Gastroesophageal sphincter (tissue), 4 donors: ENCODE results near the gene CD48. TPM values are rescaled to one million over a fixed set of nuclear protein-coding genes. Genes with fewer than 3 reads are reported as not detected.

Experiments used
- ATAC-seq: fragments of 150-250 bp; one replicate; pipeline ENCODE4 v1.9.1; 2016; ENCODE audit warnings: mild to moderate bottlenecking, moderate library complexity
- H3K27ac ChIP-seq, 4 donors: fragments of 200-600 bp; sonication (generic) in 3 of 4; 1 replicate in 3 of 4; 2 replicates in 1 of 4; pipeline ENCODE4 v1.5.1; 2016 to 2019
- H3K27me3 ChIP-seq: fragments of 200-600 bp; sonication (generic); one replicate; pipeline ENCODE4 v1.5.1; 2019
- H3K36me3 ChIP-seq, 2 donors: fragments of 200-600 bp; sonication (generic); one replicate each; pipeline ENCODE4 v1.5.1; 2019; ENCODE audit warnings: control low read depth in 1 of 2
- H3K4me1 ChIP-seq, 3 donors: fragments of 200-600 bp; sonication (generic); 1 replicate in 2 of 3; 2 replicates in 1 of 3; pipeline ENCODE4 v1.5.1; 2016 to 2019; ENCODE audit warnings: control low read depth in 2 of 3
- H3K4me3 ChIP-seq, 2 donors: fragments of 200-600 bp; sonication (generic); one replicate each; pipeline ENCODE4 v1.5.1; 2019; ENCODE audit warnings: mild to moderate bottlenecking in 1 of 2, moderate library complexity in 1 of 2
- H3K9me3 ChIP-seq, 3 donors: fragments of 200-600 bp; sonication (generic); one replicate each; pipeline ENCODE4 v1.5.1; 2017 to 2019; ENCODE audit warnings: control low read depth in 2 of 3
- CTCF ChIP-seq, 4 experiments: fragments of 200-600 bp in 2 of 4; fragments of 450-650 bp in 2 of 4; sonication (generic) in 1 of 4; IDR thresholded peaks; one replicate each; pipeline ENCODE4 v1.5.1; 2017 to 2019; ENCODE audit warnings: antibody characterized with exemption in 4 of 4, mild to moderate bottlenecking in 2 of 4, moderate library complexity in 2 of 4
- EP300 ChIP-seq: sonication (generic); formaldehyde crosslinking; IDR thresholded peaks from one replicate; pipeline ENCODE4 v1.6.1; 2017; ENCODE audit warnings: antibody characterized with exemption, mild to moderate bottlenecking
- POLR2A ChIP-seq, 2 donors: fragments of 450-650 bp; IDR thresholded peaks; one replicate each; pipeline ENCODE4 v1.6.1; 2017; ENCODE audit warnings: antibody characterized with exemption in 2 of 2, mild to moderate bottlenecking in 2 of 2, moderate library complexity in 1 of 2
- POLR2AphosphoS5 ChIP-seq: sonication (generic); formaldehyde crosslinking; IDR thresholded peaks from one replicate; pipeline ENCODE4 v1.6.1; 2017; ENCODE audit warnings: antibody characterized with exemption
- WGBS, 2 donors: methylation state at CpG; one replicate each; pipeline ENCODE4 v1.1.5; 2018; ENCODE audit warnings: low coverage in 1 of 2; 5-methylcytosine and 5-hydroxymethylcytosine counted together
- total RNA-seq, 4 donors: library from RNA; depleted of rRNA; stranded (reverse); fragments of >200 nt; gene quantifications; one replicate each; pipeline ENCODE4 v1.1.0, GENCODE V29; 2016

Gene CD48
- total RNA-seq, 4 donors from 2014 or later: 2.2 to 8.5 (median 4.5) TPM; not detected in 1

- Histone ChIP-seq H3K9me3 (no peaks in the 10 kb centered on the region), H3K27me3 (no peaks in the 10 kb centered on the region), H3K36me3 (no peaks in the 10 kb centered on the region), H3K4me1 (peaks cover 0 to 5% (median 0%) of the 10 kb centered on the region in 3 donors), H3K27ac (no peak overlapping the region), H3K4me3 (no peak overlapping the region)
- TF ChIP-seq POLR2AphosphoS5: no peak
- no peak for TF ChIP-seq EP300
- TF ChIP-seq CTCF (IDR thresholded peaks at IDR 0.05): no peak
- TF ChIP-seq POLR2A (IDR thresholded peaks at IDR 0.05): no peak
- WGBS, 2 donors: 63 to 82% methylated on average over 15 of the region's 19 CpGs
- ATAC-seq: no peak
Observed at GRCh38 chr1:160629286-160630210, 82.1 kb downstream of the CD48 start.

- H3K27ac ChIP-seq: no peak overlapping the region
- H3K4me1 ChIP-seq: peaks cover 0 to 5% (median 0%) of the 10 kb centered on the region in 3 donors
- ATAC-seq: no peak
- no peak overlapping the region for H3K4me3 ChIP-seq
- H3K27me3 ChIP-seq: no peaks in the 10 kb centered on the region
- H3K9me3 ChIP-seq: no peaks in the 10 kb centered on the region
- TF ChIP-seq POLR2AphosphoS5 (no peak), EP300 (no peak), POLR2A (IDR thresholded peaks at IDR 0.05) (no peak), CTCF (IDR thresholded peaks at IDR 0.05) (no peak)
- WGBS, 2 donors: 20 to 55% methylated on average over 1 to 6 of the region's 8 CpGs
- no peaks in the 10 kb centered on the region for H3K36me3 ChIP-seq
Observed at GRCh38 chr1:160628799-160629263, 82.8 kb downstream of the CD48 start.

Other genes starting within 250 kb of the CD48 start
- gene SLAMF6, start 188.6 kb downstream of the CD48 start, total RNA-seq: 1 to 10 TPM in 1 of 4 donors, under 1 TPM in 2, not detected in 1; 0.49 to 1.2 (median 0.62) TPM
- 1 to 10 TPM; 3.0 to 6.7 (median 4.3) TPM for gene CD84, start 132.3 kb downstream of the CD48 start, total RNA-seq
- 1 to 10 TPM in 2 of 4 donors, under 1 TPM in 1, not detected in 1; 0.12 to 2.8 (median 1.2) TPM for gene SLAMF1, start 64.8 kb downstream of the CD48 start, total RNA-seq
- gene SLAMF7, start 27.4 kb upstream of the CD48 start, total RNA-seq: 1 to 10 TPM in 1 of 4 donors, under 1 TPM in 2, not detected in 1; 0.62 to 3.5 (median 0.67) TPM
- 1 to 10 TPM in 1 of 4 donors, under 1 TPM in 2, not detected in 1; 0.27 to 2.4 (median 0.62) TPM for gene LY9, start 84.4 kb upstream of the CD48 start, total RNA-seq
- gene CD244, start 151.1 kb upstream of the CD48 start, total RNA-seq: under 1 TPM in 3 of 4 donors, not detected in 1; 0.15 to 0.47 (median 0.27) TPM
- gene ITLN1, start 173.4 kb upstream of the CD48 start, total RNA-seq: 1 to 10 TPM in 1 of 4 donors, under 1 TPM in 1, not detected in 2; 0.46 to 1.9 TPM
- not detected for gene ITLN2, start 243.0 kb upstream of the CD48 start, total RNA-seq